DMS 273 (cell line): ENCODE data around the gene MAPK13.
A peak's percentile ranks its signal among the peaks of the same experiment; 100 is the strongest.
"Not testable (repeated sequence)": the region's sequence is repeated elsewhere in the genome, so short reads cannot be mapped to it uniquely, and the experiment has no call there.

ENCODE experiments used
- DNase-seq: peaks from one replicate; lab custom pipeline; 2025; ENCODE audit not compliant: unreplicated experiment; lab: John Stamatoyannopoulos, UW

Gene MAPK13

DNA sequence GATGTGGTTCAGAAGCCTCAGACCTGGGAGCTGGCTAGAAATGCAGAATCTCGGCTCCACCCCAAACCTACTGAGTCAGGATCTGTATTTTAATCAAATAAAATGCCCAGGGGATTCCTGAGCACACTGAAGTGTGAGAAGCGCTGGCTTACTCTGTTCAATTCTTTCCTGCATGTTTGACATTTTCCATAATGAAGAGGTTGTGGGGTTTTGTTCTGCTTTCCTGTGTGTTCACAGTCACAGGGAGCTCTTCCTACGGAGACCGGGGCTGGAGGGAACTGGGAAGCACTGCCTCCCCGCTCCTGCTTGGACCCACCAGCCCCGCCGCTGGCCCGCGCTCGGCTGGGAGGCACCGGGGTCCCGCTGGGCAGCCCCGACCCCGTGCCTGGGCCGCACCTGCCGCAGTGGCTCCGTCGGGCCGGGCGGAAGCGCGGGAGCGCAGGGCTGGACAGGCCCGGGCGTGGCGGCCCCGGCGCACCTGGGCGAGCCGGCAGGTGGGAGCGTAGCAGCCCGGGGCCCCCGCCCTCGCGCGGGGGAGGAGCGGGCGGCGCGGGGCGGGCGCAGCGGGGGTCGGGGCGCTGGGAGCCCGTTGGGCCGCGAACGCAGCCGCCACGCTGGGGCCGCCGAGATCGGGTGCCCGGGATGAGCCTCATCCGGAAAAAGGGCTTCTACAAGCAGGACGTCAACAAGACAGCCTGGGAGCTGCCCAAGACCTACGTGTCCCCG, at the start of gene MAPK13:
Gene MAPK13 (plus strand): TSS at position 573 of the 726 bp plus-strand sequence. CDS start 70 bp downstream, at position 643.
- peak; percentile 43 for DNase-seq

DNA sequence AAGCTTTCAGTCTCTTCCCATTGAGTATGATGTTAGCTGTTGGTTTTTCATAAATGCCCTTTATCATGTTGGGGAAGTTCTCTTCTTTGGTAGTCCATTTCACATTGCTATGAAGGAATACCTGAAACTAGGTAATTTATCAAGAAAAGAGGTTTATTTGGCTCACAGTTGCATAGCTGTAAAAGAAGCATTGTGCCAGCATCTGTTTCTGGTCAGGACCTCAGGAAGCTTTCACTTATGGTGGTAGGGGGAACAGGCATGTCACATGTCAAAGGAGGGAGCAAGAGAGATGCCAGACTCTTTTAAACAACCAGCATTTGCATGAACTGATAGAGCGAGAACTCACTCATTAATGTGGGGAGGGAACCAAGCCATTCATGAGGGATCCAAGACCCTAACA, 48.0 kb upstream of the MAPK13 start:
- no peak for DNase-seq

DNA sequence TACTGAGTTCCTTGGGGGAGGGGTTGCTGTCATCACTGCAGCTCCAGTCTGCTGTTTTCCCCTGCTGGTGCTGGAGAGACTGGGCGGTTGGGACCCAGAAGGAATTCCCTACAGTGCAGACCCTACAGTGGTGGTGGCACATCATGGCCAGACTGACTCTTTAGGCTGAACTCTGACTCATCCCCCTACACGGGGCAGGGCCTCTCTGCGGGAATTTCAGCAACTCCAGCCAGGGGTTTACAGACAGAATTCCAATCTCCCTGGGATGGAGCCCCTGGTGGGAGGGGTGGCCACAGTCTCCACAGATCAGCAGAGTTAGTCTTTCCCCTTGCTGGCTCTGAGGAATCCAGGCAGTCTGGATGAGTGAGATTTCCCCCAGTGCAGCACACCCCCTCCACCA, 46.9 kb upstream of the MAPK13 start:
- DNase-seq = no peak

DNA sequence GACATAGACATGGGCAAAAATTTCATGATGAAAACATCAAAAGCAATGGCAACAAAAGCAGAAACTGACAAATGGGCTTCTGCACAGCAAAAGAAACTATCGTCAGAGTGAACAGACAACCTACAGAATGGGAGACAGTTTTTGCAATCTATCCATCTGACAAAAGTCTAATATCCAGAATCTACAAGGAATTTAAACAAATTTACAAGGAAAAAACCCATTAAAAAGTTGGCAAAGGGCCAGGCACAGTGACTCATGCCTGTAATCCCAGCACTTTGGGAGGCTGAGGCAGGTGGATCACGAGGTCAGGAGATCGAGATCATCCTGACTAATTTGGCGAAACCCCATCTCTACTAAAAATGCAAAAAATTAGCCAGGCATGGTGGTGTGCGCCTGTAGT, 42.1 kb upstream of the MAPK13 start:
- DNase-seq = not testable (repeated sequence)

DNA sequence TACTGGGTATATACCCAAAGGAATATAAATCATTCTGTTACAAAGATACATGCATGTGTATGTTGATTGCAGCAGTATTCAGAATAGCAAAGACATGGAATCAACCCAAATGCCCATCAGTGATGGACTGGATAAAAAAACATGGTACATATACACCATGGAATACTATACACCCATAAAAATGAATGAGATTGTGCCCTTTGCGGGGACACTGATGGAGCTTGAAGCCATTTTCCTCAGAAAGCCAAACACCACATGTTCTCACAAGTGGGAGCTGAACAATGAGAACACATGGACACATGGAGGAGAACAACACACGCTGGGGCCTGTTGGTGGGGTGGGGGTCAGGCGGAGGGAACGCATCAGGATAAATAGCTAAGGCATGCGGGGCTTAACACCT, 41.3 kb upstream of the MAPK13 start:
- no peak for DNase-seq

DNA sequence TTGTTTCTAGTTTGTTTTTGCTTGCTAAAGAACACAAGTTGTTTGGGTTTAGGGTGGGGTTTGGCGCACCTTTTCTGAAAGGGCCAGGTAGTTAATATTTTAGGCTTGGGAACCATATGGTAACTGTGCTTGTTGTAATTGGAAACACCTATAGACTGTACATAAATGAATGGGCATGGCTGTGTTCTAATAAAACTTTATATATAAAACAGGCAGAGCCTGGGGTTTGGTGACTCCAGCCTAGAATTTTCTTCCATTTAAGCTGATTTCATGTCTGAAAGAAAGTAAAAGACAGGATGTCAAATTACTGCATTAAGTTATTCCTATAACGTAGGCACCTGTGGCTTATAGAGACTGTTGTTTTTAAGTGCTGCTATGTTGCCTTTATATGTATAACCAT, 36.1 kb upstream of the MAPK13 start:
- DNase-seq = no peak

DNA sequence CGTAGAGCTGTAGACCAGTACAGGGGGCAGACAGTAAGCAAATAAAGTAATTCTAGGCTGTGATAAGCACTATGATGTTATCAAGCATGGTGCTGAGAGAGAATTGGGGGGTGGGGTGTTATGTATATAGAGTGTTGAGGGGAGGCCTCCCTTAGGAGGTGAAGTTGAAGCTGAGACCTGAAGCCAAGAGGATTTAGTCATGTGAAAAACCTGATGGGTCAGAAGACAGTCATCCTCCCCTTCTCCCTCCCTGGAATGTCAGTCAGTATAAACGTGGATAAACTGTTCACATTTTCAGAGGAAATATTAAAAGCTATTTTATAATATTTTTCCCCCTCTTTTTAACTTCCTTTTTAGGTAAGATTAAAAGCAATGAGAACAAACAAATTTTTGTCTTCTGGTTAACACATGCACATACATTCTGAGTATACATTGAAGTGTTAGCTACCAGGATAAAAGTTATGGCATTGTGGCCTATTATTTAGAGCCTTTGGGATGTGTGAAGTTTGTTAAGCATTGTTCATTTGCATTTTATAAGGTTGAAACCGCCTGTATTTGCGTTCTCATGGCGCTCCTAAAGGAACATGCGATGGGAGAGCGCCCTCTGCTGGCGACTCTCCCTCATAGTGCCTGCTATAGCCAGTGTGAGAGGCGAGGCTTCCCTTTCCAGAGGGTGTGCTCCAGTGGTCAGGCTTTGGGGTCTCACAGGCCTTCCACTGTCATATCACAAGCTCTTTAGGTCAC, 35.4 kb upstream of the MAPK13 start:
- peak; percentile 91 for DNase-seq

DNA sequence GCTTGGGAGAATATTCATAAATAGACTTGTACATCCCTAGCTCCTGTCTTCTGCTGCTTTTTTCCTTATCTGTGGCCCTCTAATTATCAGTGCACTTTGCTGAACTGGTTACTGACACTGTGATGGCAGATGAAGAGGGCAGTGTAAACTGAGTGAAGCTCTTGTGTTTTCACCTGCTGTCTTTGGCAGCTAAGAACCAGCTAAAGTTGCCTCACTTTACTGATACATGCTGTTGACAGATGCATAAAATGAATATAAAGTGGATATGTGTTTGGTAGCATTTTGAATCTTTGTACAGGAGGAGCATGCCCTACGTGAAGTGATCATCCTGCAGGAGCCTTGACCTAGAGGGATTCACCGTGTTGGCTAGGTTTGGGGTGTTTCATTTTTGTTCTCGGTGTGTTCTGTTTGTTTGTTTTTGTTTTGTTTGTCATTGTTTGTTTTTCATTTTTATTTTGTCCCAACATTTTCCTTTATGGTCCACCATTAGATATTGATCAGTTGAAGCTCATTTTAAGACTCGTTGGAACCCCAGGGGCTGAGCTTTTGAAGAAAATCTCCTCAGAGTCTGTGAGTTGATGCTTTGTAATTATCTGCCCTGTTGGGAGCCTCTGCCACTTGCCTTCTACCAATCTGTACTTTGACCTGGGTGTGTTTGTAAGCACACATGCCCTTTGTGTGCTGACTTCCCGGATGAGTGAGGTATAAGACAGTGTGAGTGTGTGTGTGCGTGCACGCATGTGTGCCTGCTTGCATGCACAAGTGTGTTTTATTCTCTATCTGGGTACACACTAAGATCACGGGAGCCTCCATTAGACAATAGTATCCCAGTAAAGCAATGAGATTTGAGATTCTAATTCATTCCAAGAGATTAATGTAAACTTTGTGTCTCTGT, 34.6 kb upstream of the MAPK13 start:
- DNase-seq = no peak

DNA sequence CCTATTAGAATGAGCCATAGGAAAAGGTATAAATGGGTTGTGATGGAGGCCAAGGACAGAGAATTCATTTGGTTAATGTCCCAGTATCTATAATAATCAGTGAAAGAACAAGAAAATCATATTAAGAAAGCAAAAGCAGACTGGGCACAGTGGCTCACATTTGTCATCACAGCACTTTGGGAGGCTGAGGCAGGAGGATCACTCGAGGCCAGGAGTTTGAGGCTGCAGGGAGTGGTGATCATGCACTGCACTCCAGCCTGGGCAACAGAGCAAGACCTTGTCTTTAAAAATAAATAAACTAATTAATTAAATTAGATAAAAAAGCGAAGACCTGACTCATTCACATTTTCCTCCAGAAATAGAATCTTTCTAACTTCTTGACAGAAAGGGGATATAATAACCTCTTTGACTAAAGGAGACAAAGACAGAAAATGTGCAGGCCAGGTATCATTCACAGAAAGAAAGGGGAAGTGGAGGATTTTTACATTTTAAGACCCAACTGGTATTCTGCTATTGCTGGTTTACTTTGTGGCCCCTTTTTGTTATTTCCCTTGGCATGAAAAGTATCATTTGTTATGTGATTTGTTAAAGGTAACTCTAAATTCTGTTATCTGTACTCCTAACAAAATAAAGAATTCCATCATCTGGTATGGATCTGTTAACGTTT, 31.9 kb upstream of the MAPK13 start:
- no peak for DNase-seq

DNA sequence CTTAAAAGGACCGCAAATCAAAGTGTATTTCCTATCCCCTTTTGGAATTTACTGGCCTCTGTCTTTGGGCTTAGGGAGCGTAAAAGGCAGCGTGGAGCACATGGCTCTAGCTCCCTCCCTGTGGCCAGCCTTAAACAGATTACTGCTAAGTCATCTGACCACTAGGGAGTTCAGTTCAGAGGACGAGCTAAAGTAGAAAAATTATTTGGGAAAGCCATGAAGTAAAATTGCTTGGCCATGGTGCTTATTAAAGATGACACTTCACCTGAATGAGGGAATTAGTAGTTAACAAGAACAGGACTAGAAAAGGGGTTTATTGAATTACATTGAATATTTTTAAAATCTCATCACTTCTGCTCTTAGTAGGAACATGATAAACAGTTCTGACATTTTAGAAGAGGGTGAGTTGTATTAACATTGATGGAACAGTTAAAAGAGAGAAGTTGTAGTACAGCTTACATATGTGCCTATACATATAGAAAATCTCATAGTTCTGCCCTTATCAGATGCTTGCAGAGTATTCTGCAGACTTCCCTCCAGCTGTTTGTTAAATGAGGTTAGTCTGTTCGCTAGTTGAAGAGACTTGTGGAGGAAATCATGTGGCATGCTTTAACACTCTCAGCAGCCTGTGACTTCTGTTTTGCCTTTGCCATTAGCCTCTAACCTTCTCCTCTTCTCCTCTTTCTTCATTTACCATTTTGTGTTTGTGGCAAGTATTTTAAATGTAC, 31.2 kb upstream of the MAPK13 start:
- no peak for DNase-seq

DNA sequence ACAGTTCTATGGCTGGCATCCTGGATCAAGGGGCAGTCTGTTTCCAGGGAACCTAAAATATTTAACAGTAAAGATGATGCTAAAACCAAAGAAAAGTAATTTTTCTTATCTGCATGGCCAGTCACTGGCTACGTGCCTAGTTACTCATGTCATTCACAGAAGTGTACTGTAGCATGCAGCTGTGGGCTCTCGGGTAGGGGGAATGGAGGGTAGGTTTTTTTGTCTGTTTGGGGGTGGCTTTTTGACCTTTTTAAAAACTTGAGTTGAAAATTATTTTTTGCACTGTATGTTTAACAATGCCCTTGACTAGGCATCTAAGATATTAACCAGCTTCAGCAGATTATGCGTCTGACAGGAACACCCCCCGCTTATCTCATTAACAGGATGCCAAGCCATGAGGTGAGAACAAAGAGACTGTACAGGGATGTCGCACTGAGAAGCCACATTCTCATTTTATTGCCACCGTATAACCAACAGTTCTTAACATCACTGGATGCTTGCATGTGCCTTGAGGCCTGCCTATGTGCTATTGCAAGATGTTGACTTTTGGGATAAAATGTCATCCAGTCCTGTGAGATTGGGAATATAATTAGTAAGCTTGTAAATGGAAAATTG, 30.3 kb upstream of the MAPK13 start:
- no peak for DNase-seq

DNA sequence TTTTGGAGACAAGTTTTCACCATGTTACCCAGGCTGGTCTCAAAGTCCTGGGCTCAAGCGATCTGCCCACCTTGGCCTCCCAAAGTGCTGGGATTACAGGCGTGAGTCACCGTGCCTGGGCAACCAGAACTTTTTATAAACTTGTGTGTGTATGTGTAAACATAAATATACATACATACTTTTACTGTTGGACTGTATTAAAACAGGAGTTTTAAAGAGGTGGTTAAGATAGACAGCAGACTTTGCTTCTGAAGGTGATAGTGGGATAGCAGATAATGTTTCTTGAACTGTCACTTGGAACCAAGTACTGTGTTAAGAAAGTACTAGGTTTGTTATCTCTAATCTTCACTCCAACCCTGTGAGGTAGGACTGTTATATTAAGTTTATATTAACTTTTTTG, 28.6 kb upstream of the MAPK13 start:
- no peak for DNase-seq

DNA sequence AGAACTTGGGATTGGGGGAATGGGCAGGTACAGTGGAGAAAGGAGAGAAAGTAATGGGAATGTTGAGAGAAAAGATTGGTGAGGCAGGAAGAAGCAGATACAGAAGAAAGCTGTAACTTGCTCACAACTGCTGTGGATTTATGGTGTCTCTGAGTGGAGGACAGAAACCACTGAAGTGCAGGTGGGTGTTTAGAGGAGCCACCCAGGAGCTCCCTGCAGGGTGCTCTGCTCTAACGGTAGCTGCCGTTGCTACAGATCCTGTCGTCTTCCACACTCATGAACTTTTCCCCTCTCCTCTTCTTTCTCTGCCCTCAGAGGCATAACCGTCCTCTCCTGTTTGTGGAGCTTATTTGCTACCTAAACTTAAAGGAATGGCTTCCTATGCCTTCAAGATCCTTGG, 27.5 kb upstream of the MAPK13 start:
- DNase-seq = no peak

DNA sequence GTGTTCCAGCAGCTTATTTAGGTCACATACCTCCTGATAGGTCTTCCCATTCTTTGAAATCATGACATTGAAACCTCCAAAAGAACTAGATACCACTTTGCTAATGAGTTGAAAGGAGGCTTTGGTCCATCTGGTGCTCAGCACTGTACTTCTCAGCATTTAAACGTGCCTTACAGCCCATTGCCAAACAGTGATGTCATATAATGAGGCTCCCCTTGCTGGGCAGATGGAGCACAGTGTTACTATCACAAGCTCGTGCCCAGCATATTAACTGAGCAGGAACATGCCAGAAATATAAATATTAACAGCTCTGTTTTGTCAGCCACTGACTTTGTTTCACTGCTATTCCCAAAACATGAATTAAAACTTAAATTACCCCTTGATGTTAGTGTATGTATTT, 25.5 kb upstream of the MAPK13 start:
- peak; percentile 97 for DNase-seq

DNA sequence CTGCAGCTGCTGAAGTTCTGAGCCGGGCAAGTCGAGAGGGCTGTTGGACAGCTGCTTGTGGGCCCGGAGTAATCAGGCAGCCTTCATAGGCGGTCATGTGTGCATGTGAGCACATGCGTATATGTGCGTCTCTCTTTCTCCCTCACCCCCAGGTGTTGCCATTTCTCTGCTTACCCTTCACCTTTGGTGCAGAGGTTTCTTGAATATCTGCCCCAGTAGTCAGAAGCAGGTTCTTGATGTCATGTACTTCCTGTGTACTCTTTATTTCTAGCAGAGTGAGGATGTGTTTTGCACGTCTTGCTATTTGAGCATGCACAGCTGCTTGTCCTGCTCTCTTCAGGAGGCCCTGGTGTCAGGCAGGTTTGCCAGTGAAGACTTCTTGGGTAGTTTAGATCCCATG, 21.2 kb upstream of the MAPK13 start:
- DNase-seq = no peak

DNA sequence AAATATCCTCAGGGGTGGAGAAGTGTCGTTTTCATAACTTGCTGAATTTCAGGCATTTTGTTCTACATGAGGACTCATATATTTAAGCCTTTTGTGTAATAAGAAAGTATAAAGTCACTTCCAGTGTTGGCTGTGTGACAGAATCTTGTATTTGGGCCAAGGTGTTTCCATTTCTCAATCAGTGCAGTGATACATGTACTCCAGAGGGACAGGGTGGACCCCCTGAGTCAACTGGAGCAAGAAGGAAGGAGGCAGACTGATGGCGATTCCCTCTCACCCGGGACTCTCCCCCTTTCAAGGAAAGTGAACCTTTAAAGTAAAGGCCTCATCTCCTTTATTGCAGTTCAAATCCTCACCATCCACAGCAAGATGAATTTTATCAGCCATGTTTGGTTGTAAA, 20.3 kb upstream of the MAPK13 start:
- no peak for DNase-seq

DNA sequence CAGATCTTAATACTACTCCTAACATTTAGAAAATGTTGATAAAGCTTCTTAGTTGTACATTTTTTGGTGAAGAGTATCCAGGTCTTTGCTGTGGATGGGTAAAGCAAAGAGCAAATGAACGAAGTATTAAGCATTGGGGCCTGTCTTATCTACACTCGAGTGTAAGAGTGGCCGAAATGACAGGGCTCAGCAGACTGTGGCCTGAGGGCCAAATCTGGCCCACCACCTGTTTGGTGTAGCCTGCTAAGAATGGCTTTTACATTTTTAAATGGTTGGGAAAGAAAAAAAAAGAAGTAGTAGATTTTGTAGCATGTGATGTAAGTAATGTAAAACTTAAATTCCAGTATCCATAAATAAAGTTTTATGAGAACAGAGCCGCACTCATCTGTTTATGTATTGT, 19.4 kb upstream of the MAPK13 start:
- DNase-seq = no peak

DNA sequence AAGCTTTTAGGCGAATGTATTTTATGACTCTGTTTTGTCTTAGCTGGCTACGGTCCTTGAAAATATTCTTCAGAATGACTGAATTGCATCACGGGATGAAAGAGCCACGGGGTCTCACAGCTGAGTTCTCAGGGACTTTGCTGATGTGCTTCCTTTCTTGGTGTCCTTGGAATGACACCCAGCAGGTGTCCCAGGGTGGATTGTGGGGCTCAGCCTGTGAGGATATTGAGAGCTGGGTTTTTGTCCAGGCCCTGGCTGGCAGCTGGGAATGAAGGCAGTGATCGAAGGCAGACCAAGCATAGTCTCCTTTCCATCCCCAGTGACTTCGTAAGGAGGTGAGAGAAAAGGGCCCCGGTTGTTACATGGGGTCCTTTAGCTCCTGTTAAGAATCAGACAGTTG, 18.8 kb upstream of the MAPK13 start:
- no peak for DNase-seq

DNA sequence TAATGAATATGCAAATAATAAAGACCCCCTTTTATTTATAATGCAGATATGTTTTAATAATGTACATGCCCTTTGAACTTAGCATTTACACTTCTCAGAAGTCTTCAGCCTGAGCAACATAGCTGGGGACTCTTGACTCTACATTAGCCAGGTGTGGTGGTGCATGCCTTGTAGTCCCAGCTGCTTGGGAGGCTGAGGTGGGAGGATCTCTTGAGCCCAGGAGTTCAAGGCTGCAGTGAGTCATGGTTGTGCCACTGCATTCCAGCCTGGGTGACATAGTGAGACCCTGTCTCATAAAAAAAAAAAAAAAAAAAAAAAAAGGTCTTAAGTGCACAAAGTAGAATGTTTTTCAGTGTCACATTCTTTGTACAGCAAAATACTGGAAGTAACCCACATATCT, 17.3 kb upstream of the MAPK13 start:
- no peak for DNase-seq

DNA sequence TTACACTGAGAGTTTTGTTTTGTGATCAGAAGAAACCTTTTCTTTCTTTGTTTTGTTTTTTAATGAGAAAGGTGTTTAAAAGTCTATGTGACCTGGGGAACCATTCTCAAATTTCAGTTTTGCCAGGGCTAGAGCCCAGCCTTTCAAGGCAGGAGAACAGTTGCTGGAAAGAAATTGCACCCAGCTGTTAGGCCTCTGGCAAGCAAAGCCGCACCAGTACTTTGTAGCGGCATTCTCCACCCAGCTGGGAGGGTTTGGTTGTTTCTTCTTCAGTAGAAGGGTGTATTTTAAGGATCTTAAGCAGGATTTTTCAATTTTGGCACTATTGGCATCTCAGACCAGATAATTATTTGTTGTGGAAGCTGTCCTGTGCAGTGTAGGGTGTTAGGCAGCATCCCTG, 16.6 kb upstream of the MAPK13 start:
- peak; percentile 65 for DNase-seq
